GM21576 (cell line): ENCODE measurements around the gene RNASEL.
"Not testable (repeated sequence)": the region's sequence is repeated elsewhere in the genome, so short reads cannot be mapped to it uniquely, and the experiment has no call there.

Experiments used
- ATAC-seq: cut with Tn5 transposase; IDR thresholded peaks from one replicate; pipeline ENCODE4 v1.9.1; 2021; ENCODE audit warnings: mild to moderate bottlenecking, moderate library complexity; ENCODE audit not compliant: unreplicated experiment

RNASEL gene

GRCh38 chr1:182588500-182589396 is at the start of gene RNASEL:
TSS of gene RNASEL (minus strand) at chr1:182589256. CDS start at chr1:182586806, 2,450 bp downstream.
- ATAC-seq = peak; percentile 87

- no peak for ATAC-seq
These were observed 48.7 kb upstream of the RNASEL start for GRCh38 chr1:182637769-182638168.

- no peak for ATAC-seq
These were observed 46.8 kb upstream of the RNASEL start for GRCh38 chr1:182635871-182636270.

- ATAC-seq = no peak
These were observed 45.4 kb upstream of the RNASEL start for GRCh38 chr1:182634306-182635072.

- no peak for ATAC-seq
These were observed 44.7 kb upstream of the RNASEL start for GRCh38 chr1:182633657-182634281.

- ATAC-seq = no peak
These were observed 44.0 kb upstream of the RNASEL start for GRCh38 chr1:182633031-182633430.

GRCh38 chr1:182632441-182632857 is 43.4 kb upstream of the RNASEL start:
- not testable (repeated sequence) for ATAC-seq

GRCh38 chr1:182631954-182632353 is 42.9 kb upstream of the RNASEL start:
- no peak for ATAC-seq

- ATAC-seq = no peak
These were observed 42.1 kb upstream of the RNASEL start for GRCh38 chr1:182631053-182631677.

GRCh38 chr1:182630586-182630985 is 41.5 kb upstream of the RNASEL start:
- no peak for ATAC-seq

GRCh38 chr1:182629499-182630096 is 40.5 kb upstream of the RNASEL start:
- ATAC-seq = peak; percentile 45

- ATAC-seq = no peak
These were observed 40.0 kb upstream of the RNASEL start for GRCh38 chr1:182629080-182629479.

- ATAC-seq = no peak
These were observed 39.6 kb upstream of the RNASEL start for GRCh38 chr1:182628657-182629056.

- ATAC-seq = no peak
These were observed 38.6 kb upstream of the RNASEL start for GRCh38 chr1:182627622-182628021.

- ATAC-seq = no peak
These were observed 37.5 kb upstream of the RNASEL start for GRCh38 chr1:182626527-182626926.

GRCh38 chr1:182625719-182626504 is 36.9 kb upstream of the RNASEL start:
- ATAC-seq = no peak

- no peak for ATAC-seq
These were observed 36.0 kb upstream of the RNASEL start for GRCh38 chr1:182625024-182625423.

- ATAC-seq = no peak
These were observed 35.5 kb upstream of the RNASEL start for GRCh38 chr1:182624577-182624976.

- ATAC-seq = peak; percentile 54
These were observed 34.0 kb upstream of the RNASEL start for GRCh38 chr1:182622901-182623528.
